DOHH2 (cell line): ENCODE results near the gene YAE1.

Experiments
- H3F3A ChIP-seq: fragments of 200-600 bp; sonication (generic), shearing (Covaris generic); 2 replicates; pipeline ENCODE4 v1.6.0; 2016; ENCODE audit warnings: antibody characterized with exemption, mild to moderate bottlenecking; ENCODE audit not compliant: control insufficient read depth, insufficient read depth
- H3K27ac ChIP-seq: fragments of 200-600 bp; sonication (generic); 2 replicates; pipeline ENCODE4 v1.5.1; 2014; ENCODE audit warnings: low read depth, mild to moderate bottlenecking, low read length, moderate library complexity
- H3K27me3 ChIP-seq: fragments of 200-600 bp; sonication (generic); 2 replicates; pipeline ENCODE4 v1.6.1; 2014; ENCODE audit warnings: mild to moderate bottlenecking, low read length, mixed read lengths; ENCODE audit not compliant: control insufficient read depth
- H3K36me3 ChIP-seq: fragments of 200-600 bp; sonication (generic); 2 replicates; pipeline ENCODE4 v1.6.1; 2014; ENCODE audit warnings: mild to moderate bottlenecking, low read length, moderate library complexity, mixed read lengths; ENCODE audit not compliant: control insufficient read depth
- H3K4me1 ChIP-seq: fragments of 200-600 bp; sonication (generic); 2 replicates; pipeline ENCODE4 v1.6.1; 2014; ENCODE audit warnings: mild to moderate bottlenecking, low read length, mixed read lengths; ENCODE audit not compliant: control insufficient read depth
- H3K4me2 ChIP-seq: fragments of 200-600 bp; sonication (generic); 2 replicates; pipeline ENCODE4 v1.6.0; 2014; ENCODE audit warnings: mild to moderate bottlenecking, low read length, moderate library complexity
- H3K4me3 ChIP-seq: fragments of 200-600 bp; sonication (generic); 2 replicates; pipeline ENCODE4 v1.5.1; 2014; ENCODE audit warnings: mild to moderate bottlenecking, low read length, mixed read lengths
- H3K79me2 ChIP-seq: fragments of 200-600 bp; sonication (generic); 2 replicates; pipeline ENCODE4 v1.6.1; 2014; ENCODE audit warnings: mild to moderate bottlenecking, low read length, mixed read lengths; ENCODE audit not compliant: control insufficient read depth
- H3K9me2 ChIP-seq: fragments of 200-600 bp; sonication (generic); replicated peaks from 2 replicates; pipeline ENCODE4 v1.6.1; 2014; ENCODE audit warnings: mild to moderate bottlenecking, low read length, mixed read lengths; ENCODE audit not compliant: control insufficient read depth
- H3K9me3 ChIP-seq: fragments of 200-600 bp; sonication (generic); 2 replicates; pipeline ENCODE4 v1.6.1; 2014; ENCODE audit warnings: antibody characterized with exemption, low read length, mixed read lengths; ENCODE audit not compliant: control insufficient read depth, insufficient read depth
- H4K20me1 ChIP-seq: fragments of 200-600 bp; sonication (generic); 2 replicates; pipeline ENCODE4 v1.6.0; 2014; ENCODE audit warnings: low read depth, mild to moderate bottlenecking, antibody characterized with exemption, low read length, moderate library complexity; ENCODE audit not compliant: control insufficient read depth, insufficient read depth
- CTCF ChIP-seq: fragments of 200-600 bp; sonication (generic); IDR thresholded peaks from one replicate; pipeline ENCODE4 v1.5.1; 2014; ENCODE audit warnings: antibody characterized with exemption, mild to moderate bottlenecking, low read depth, low read length; ENCODE audit not compliant: poor library complexity, severe bottlenecking
- EZH2phosphoT487 ChIP-seq: fragments of 200-600 bp; sonication (generic); IDR thresholded peaks from 2 replicates; pipeline ENCODE4 v1.6.1; 2017; ENCODE audit warnings: borderline replicate concordance, mild to moderate bottlenecking, antibody characterized with exemption, low read length, moderate library complexity, mixed read lengths

The YAE1 gene

GRCh38 chr7:39582536-39582935 lies 16.3 kb downstream of the YAE1 start:
- no peaks in the 10 kb centered on the region for H3K79me2 ChIP-seq
- no peaks in the 10 kb centered on the region for H4K20me1 ChIP-seq
- H3K27me3 ChIP-seq: no peaks in the 10 kb centered on the region
- TF ChIP-seq CTCF (no peak), EZH2phosphoT487 (no peak)
- no peaks in the 10 kb centered on the region for H3K9me3 ChIP-seq
- no peak overlapping the region for H3K4me3 ChIP-seq
- no peaks in the 10 kb centered on the region for H3K36me3 ChIP-seq
- H3K9me2 ChIP-seq: no peaks in the 10 kb centered on the region
- no peak overlapping the region for H3K27ac ChIP-seq
- H3F3A ChIP-seq: 0 out of 2 replicates have a peak, but pooled peaks cover 3% of the 10 kb centered on the region
- no peak overlapping the region for H3K4me2 ChIP-seq
- peaks cover 10% of the 10 kb centered on the region for H3K4me1 ChIP-seq

GRCh38 chr7:39583539-39583938 lies 17.3 kb downstream of the YAE1 start:
- H3K4me3 ChIP-seq: no peak overlapping the region
- no peaks in the 10 kb centered on the region for H3K27me3 ChIP-seq
- H3K9me3 ChIP-seq: no peaks in the 10 kb centered on the region
- H3F3A ChIP-seq: 0 out of 2 replicates have a peak, but pooled peaks cover 3% of the 10 kb centered on the region
- H3K4me2 ChIP-seq: no peak overlapping the region
- peaks cover 10% of the 10 kb centered on the region for H3K4me1 ChIP-seq
- TF ChIP-seq EZH2phosphoT487: no peak
- no peak for TF ChIP-seq CTCF
- H4K20me1 ChIP-seq: no peaks in the 10 kb centered on the region
- H3K79me2 ChIP-seq: no peaks in the 10 kb centered on the region
- no peaks in the 10 kb centered on the region for H3K9me2 ChIP-seq
- H3K36me3 ChIP-seq: no peaks in the 10 kb centered on the region
- H3K27ac ChIP-seq: no peak overlapping the region

- H3K36me3 ChIP-seq: no peaks in the 10 kb centered on the region
- H3K27ac ChIP-seq: no peak overlapping the region
- peaks cover 8% of the 10 kb centered on the region; the same call in 1 of the 2 replicates for H3K27me3 ChIP-seq
- H3K79me2 ChIP-seq: no peaks in the 10 kb centered on the region
- no peak for TF ChIP-seq CTCF
- no peak for TF ChIP-seq EZH2phosphoT487
- no peak overlapping the region for H3K4me3 ChIP-seq
- no peaks in the 10 kb centered on the region for H4K20me1 ChIP-seq
- no peaks in the 10 kb centered on the region; the same call in 1 of the 2 replicates for H3K4me1 ChIP-seq
- H3K9me3 ChIP-seq: no peaks in the 10 kb centered on the region
- H3F3A ChIP-seq: 0 out of 2 replicates have a peak, but pooled peaks cover 2% of the 10 kb centered on the region
- no peak overlapping the region for H3K4me2 ChIP-seq
- H3K9me2 ChIP-seq: no peaks in the 10 kb centered on the region
Observed at GRCh38 chr7:39587393-39587792, 21.2 kb downstream of the YAE1 start.
